ENCODE measurements around the gene SMYD3. TPM values are rescaled to one million over a fixed set of nuclear protein-coding genes. Genes with fewer than 3 reads are reported as not detected.

SMYD3 gene
- total RNA-seq, 1 experiment from 2014 or later = 17.4 TPM

- TF ChIP-seq TCF7L2 (IDR thresholded peaks at IDR 0.05; ENCODE audit: low read depth, low read length) = no peak
- no peak for TF ChIP-seq POLR2AphosphoS5 (IDR thresholded peaks at IDR 0.05; ENCODE audit: low read depth, low read length)
- Histone ChIP-seq H3K4me1 (ENCODE audit: control insufficient read depth, insufficient read depth, low read length) (no peaks in the 10 kb centered on the region), H3K9me3 (ENCODE audit: control insufficient read depth, insufficient read depth, low read depth, low read length) (no peaks in the 10 kb centered on the region), H3K36me3 (ENCODE audit: control insufficient read depth, insufficient read depth, low read length) (no peaks in the 10 kb centered on the region), H3K27me3 (ENCODE audit: control insufficient read depth, insufficient read depth, low read length) (no peaks in the 10 kb centered on the region), H3K4me3 (ENCODE audit: low read depth in 2 of 2, low read length in 2 of 2) (no peak overlapping the region), H3K27ac (ENCODE audit: low read length) (no peak overlapping the region)
- POLR2A ChIA-PET = no interaction called here
- no TSS peak for BruUV-seq (replicated peaks)
- no peak for ATAC-seq
- CTCF ChIA-PET = interaction anchor here (0.6 kb wide), 1 partner anchor 210 kb away, joined by 7 read pairs; no protein-coding TSS in a partner anchor
- intact Hi-C loops (cut with micrococcal nuclease; ENCODE audit: unreplicated experiment) = no loop called here
- in situ Hi-C loops (cut with HindIII; ENCODE audit: low pct_unique_long_range_greater_than_20kb, low sequenced_read_pairs) = no loop called here
- no peak for DNase-seq (ENCODE audit: low read depth, low spot score)
These were observed 124.4 kb downstream of the SMYD3 start for GRCh38 chr1:246382589-246383238.

- ChIA-PET CTCF (no interaction called here), POLR2A (no interaction called here)
- Histone ChIP-seq H3K9me3 (ENCODE audit: control insufficient read depth, insufficient read depth, low read depth, low read length) (no peaks in the 10 kb centered on the region), H3K4me1 (ENCODE audit: control insufficient read depth, insufficient read depth, low read length) (no peaks in the 10 kb centered on the region), H3K27me3 (ENCODE audit: control insufficient read depth, insufficient read depth, low read length) (no peaks in the 10 kb centered on the region), H3K4me3 (ENCODE audit: low read depth in 2 of 2, low read length in 2 of 2) (no peak overlapping the region), H3K36me3 (ENCODE audit: control insufficient read depth, insufficient read depth, low read length) (no peaks in the 10 kb centered on the region), H3K27ac (ENCODE audit: low read length) (no peak overlapping the region)
- in situ Hi-C loops (cut with HindIII; ENCODE audit: low pct_unique_long_range_greater_than_20kb, low sequenced_read_pairs) (no loop called here), intact Hi-C loops (cut with micrococcal nuclease; ENCODE audit: unreplicated experiment) (no loop called here)
- DNase-seq (ENCODE audit: low read depth, low spot score) = no peak
- BruUV-seq (replicated peaks) = no TSS peak
- no peak for TF ChIP-seq REST (IDR thresholded peaks at IDR 0.05; ENCODE audit: insufficient read depth in 1 of 2, low read depth in 2 of 2, low read length in 1 of 2)
- no peak for ATAC-seq
These were observed 125.6 kb downstream of the SMYD3 start for GRCh38 chr1:246381452-246381851.

GRCh38 chr1:246377625-246378153 is 129.4 kb downstream of the SMYD3 start:
- DNase-seq (ENCODE audit: low read depth, low spot score) (no peak), ATAC-seq (no peak)
- ChIA-PET POLR2A (no interaction called here), CTCF (no interaction called here)
- no peaks in the 10 kb centered on the region for H3K27me3 ChIP-seq (ENCODE audit: control insufficient read depth, insufficient read depth, low read length)
- no peaks in the 10 kb centered on the region for H3K9me3 ChIP-seq (ENCODE audit: control insufficient read depth, insufficient read depth, low read depth, low read length)
- TF ChIP-seq CTCF (IDR thresholded peaks at IDR 0.05) (no peak), POLR2AphosphoS5 (IDR thresholded peaks at IDR 0.05; ENCODE audit: low read depth, low read length) (no peak), REST (IDR thresholded peaks at IDR 0.05; ENCODE audit: insufficient read depth in 1 of 2, low read depth in 2 of 2, low read length in 1 of 2) (no peak), TCF7L2 (IDR thresholded peaks at IDR 0.05; ENCODE audit: low read depth, low read length) (no peak), SIN3A (IDR thresholded peaks at IDR 0.05; ENCODE audit: borderline replicate concordance, insufficient read depth, low read depth, low read length) (no peak)
- no TSS peak for BruUV-seq (replicated peaks)
- H3K27ac ChIP-seq (ENCODE audit: low read length) = no peak overlapping the region
- no peaks in the 10 kb centered on the region for H3K4me1 ChIP-seq (ENCODE audit: control insufficient read depth, insufficient read depth, low read length)
- in situ Hi-C loops (cut with HindIII; ENCODE audit: low pct_unique_long_range_greater_than_20kb, low sequenced_read_pairs) (no loop called here), intact Hi-C loops (cut with micrococcal nuclease; ENCODE audit: unreplicated experiment) (no loop called here)
- H3K36me3 ChIP-seq (ENCODE audit: control insufficient read depth, insufficient read depth, low read length) = no peaks in the 10 kb centered on the region
- H3K4me3 ChIP-seq (ENCODE audit: low read depth in 2 of 2, low read length in 2 of 2) = no peak overlapping the region

Data from Panc1 (cell line).